ENCODE data around the gene DZIP3. TPM values are rescaled to one million over a fixed set of nuclear protein-coding genes. Genes with fewer than 3 reads are reported as not detected.

The DZIP3 gene
- total RNA-seq, 4 donors from 2014 or later: 6.7 to 14.5 (median 8.7) TPM

- Histone ChIP-seq H3K27me3 (no peaks in the 10 kb centered on the region), H3K9me3 (no peaks in the 10 kb centered on the region), H3K27ac (replicated peaks in 1 of 4) (no peak overlapping the region), H3K4me3 (no peak overlapping the region), H3K36me3 (no peaks in the 10 kb centered on the region), H3K4me1 (no peaks in the 10 kb centered on the region)
- DNase-seq (ENCODE audit: extremely low spot score): no peak
- 94% methylated on average over 1 of the region's 1 CpG for WGBS
- intact Hi-C loops (cut with DNase I): no loop called here
- TF ChIP-seq POLR2A (IDR thresholded peaks at IDR 0.05; ENCODE audit: low read depth) (no peak), POLR2AphosphoS5 (IDR thresholded peaks at IDR 0.05) (no peak), EP300 (IDR thresholded peaks at IDR 0.05) (no peak), CTCF (IDR thresholded peaks at IDR 0.05) (no peak)
Observed at GRCh38 chr3:108722724-108723123, 133.2 kb downstream of the DZIP3 start.

GRCh38 chr3:108724101-108724500 is 134.6 kb downstream of the DZIP3 start:
- intact Hi-C loops (cut with DNase I): no loop called here
- no peak overlapping the region for H3K4me3 ChIP-seq
- H3K4me1 ChIP-seq: no peaks in the 10 kb centered on the region
- DNase-seq (ENCODE audit: extremely low spot score): peak; percentile 60
- H3K27ac ChIP-seq (replicated peaks in 1 of 4): no peak overlapping the region
- H3K27me3 ChIP-seq: no peaks in the 10 kb centered on the region
- no peaks in the 10 kb centered on the region for H3K9me3 ChIP-seq
- 85% methylated on average over 4 of the region's 4 CpGs for WGBS
- no peak for TF ChIP-seq CTCF (IDR thresholded peaks at IDR 0.05)
- TF ChIP-seq EP300 (IDR thresholded peaks at IDR 0.05): no peak
- no peak for TF ChIP-seq POLR2AphosphoS5 (IDR thresholded peaks at IDR 0.05)
- TF ChIP-seq POLR2A (IDR thresholded peaks at IDR 0.05; ENCODE audit: low read depth): no peak
- no peaks in the 10 kb centered on the region for H3K36me3 ChIP-seq

- no peak for TF ChIP-seq POLR2A (IDR thresholded peaks at IDR 0.05; ENCODE audit: low read depth)
- no peak for TF ChIP-seq CTCF (IDR thresholded peaks at IDR 0.05)
- Histone ChIP-seq H3K27me3 (no peaks in the 10 kb centered on the region), H3K4me3 (no peak overlapping the region), H3K36me3 (no peaks in the 10 kb centered on the region), H3K4me1 (no peaks in the 10 kb centered on the region), H3K27ac (replicated peaks in 1 of 4) (no peak overlapping the region), H3K9me3 (no peaks in the 10 kb centered on the region)
- DNase-seq (ENCODE audit: extremely low spot score): peak; percentile 17
- intact Hi-C loops (cut with DNase I): no loop called here
Observed at GRCh38 chr3:108728105-108728504, 138.6 kb downstream of the DZIP3 start.

- WGBS: 72% methylated on average over 1 of the region's 1 CpG
- DNase-seq (ENCODE audit: extremely low spot score): peak; percentile 50
- Histone ChIP-seq H3K9me3 (no peaks in the 10 kb centered on the region), H3K4me1 (no peaks in the 10 kb centered on the region), H3K27me3 (no peaks in the 10 kb centered on the region), H3K4me3 (no peak overlapping the region), H3K27ac (replicated peaks in 1 of 4) (no peak overlapping the region), H3K36me3 (no peaks in the 10 kb centered on the region)
- TF ChIP-seq CTCF (IDR thresholded peaks at IDR 0.05) (no peak), POLR2AphosphoS5 (IDR thresholded peaks at IDR 0.05) (no peak), EP300 (IDR thresholded peaks at IDR 0.05) (no peak), POLR2A (IDR thresholded peaks at IDR 0.05; ENCODE audit: low read depth) (no peak)
- intact Hi-C loops (cut with DNase I): no loop called here
Observed at GRCh38 chr3:108728934-108729333, 139.4 kb downstream of the DZIP3 start.

GRCh38 chr3:108736821-108737220 is 147.3 kb downstream of the DZIP3 start:
- no peak for DNase-seq (ENCODE audit: extremely low spot score)
- Histone ChIP-seq H3K4me3 (no peak overlapping the region), H3K36me3 (no peaks in the 10 kb centered on the region), H3K27ac (replicated peaks in 1 of 4) (no peak overlapping the region), H3K9me3 (no peaks in the 10 kb centered on the region), H3K27me3 (no peaks in the 10 kb centered on the region), H3K4me1 (no peaks in the 10 kb centered on the region)
- TF ChIP-seq CTCF (IDR thresholded peaks at IDR 0.05) (no peak), POLR2A (IDR thresholded peaks at IDR 0.05; ENCODE audit: low read depth) (no peak), POLR2AphosphoS5 (IDR thresholded peaks at IDR 0.05) (no peak), EP300 (IDR thresholded peaks at IDR 0.05) (no peak)
- 68% methylated on average over 6 of the region's 6 CpGs for WGBS
- intact Hi-C loops (cut with DNase I): no loop called here
